ENCODE data around the gene S100A4.
"Not testable (repeated sequence)": the region's sequence is repeated elsewhere in the genome, so short reads cannot be mapped to it uniquely, and the experiment has no call there.

S100A4 gene

GRCh38 chr1:153566414-153567371 is 21.1 kb upstream of the S100A4 start:
- peak; percentile 39 to 73 (median 56) for DNase-seq

GRCh38 chr1:153565529-153566374 is 20.1 kb upstream of the S100A4 start, which contains the start of gene S100A2:
Gene S100A2, minus strand, starts transcription at chr1:153565844. Its CDS starts 1,967 bp downstream, at chr1:153563877.
- DNase-seq = peak in 1 of 4 experiments; percentile 7

GRCh38 chr1:153563991-153564390 is 18.4 kb upstream of the S100A4 start:
- no peak for DNase-seq

GRCh38 chr1:153563483-153563901 is 17.9 kb upstream of the S100A4 start:
- DNase-seq = no peak

GRCh38 chr1:153562021-153562420 is 16.4 kb upstream of the S100A4 start:
- not testable (repeated sequence) for DNase-seq

- DNase-seq = no peak
Observed at GRCh38 chr1:153561466-153561985, 15.9 kb upstream of the S100A4 start.

GRCh38 chr1:153560771-153561465 is 15.3 kb upstream of the S100A4 start:
- no peak for DNase-seq

GRCh38 chr1:153560241-153560640 is 14.6 kb upstream of the S100A4 start:
- DNase-seq = no peak

- DNase-seq = no peak
Observed at GRCh38 chr1:153557877-153558276, 12.3 kb upstream of the S100A4 start.

- no peak for DNase-seq
Observed at GRCh38 chr1:153556348-153556747, 10.7 kb upstream of the S100A4 start.

GRCh38 chr1:153553830-153554541 is 8.4 kb upstream of the S100A4 start:
- DNase-seq = no peak

- no peak for DNase-seq
Observed at GRCh38 chr1:153553096-153553495, 7.5 kb upstream of the S100A4 start.

- no peak for DNase-seq
Observed at GRCh38 chr1:153552335-153552734, 6.7 kb upstream of the S100A4 start.

GRCh38 chr1:153550827-153551500 is 5.4 kb upstream of the S100A4 start:
- DNase-seq = no peak

GRCh38 chr1:153550398-153550758 is 4.8 kb upstream of the S100A4 start:
- no peak for DNase-seq

- no peak for DNase-seq
Observed at GRCh38 chr1:153549741-153550397, 4.3 kb upstream of the S100A4 start.

- DNase-seq = no peak
Observed at GRCh38 chr1:153548722-153549688, 3.4 kb upstream of the S100A4 start, which contains the start of gene S100A3. Gene S100A3, minus strand, starts transcription at chr1:153549258. Its CDS starts 773 bp downstream, at chr1:153548485.

- DNase-seq = no peak
Observed at GRCh38 chr1:153547560-153548551, 2.2 kb upstream of the S100A4 start.

Measured in activated naive CD4-positive, alpha-beta T cell (primary cell).